ENCODE measurements around the gene FAM184B.

Gene FAM184B

DNA sequence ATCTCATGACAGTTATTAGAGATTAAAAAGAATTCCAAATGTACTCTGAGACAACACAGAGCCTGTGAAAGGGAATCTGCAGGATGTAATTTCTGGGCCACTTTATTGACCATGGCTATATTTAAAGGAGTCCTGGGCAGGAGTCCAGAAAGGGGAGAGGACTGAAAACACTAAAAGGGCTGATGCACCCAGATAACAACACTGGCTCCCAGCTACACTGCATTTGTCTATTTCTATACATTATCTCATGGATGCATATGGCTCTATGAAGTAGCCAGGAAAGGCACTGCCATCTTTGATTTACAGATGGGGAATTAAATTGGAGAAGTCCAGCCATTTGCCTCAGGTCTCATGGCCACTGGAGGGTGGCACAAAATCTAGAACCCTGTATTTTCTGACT is 111.0 kb downstream of the FAM184B start:
- no peak overlapping the region for H3K14ac ChIP-seq (ENCODE audit: low read length)
- H2BK5ac ChIP-seq (ENCODE audit: low read length), result no peak overlapping the region
- H3K4me1 ChIP-seq (ENCODE audit: control insufficient read depth in 2 of 2, insufficient read depth in 1 of 2, low read depth in 1 of 2, low read length in 2 of 2), result no peaks in the 10 kb centered on the region
- peaks cover 0 to 3% (median 0%) of the 10 kb centered on the region in 3 experiments for H3K27me3 ChIP-seq (ENCODE audit: control insufficient read depth in 3 of 3, insufficient read depth in 3 of 3, low read depth in 1 of 3, low read length in 3 of 3)
- H4K91ac ChIP-seq (ENCODE audit: low read depth, low read length, poor library complexity), result no peak overlapping the region
- no peak overlapping the region for H3K27ac ChIP-seq (replicated peaks; ENCODE audit: low read length)
- H4K8ac ChIP-seq (ENCODE audit: low read depth, low read length), result no peak overlapping the region
- no peak overlapping the region for H2AFZ ChIP-seq (ENCODE audit: low read length)
- H3K4me3 ChIP-seq (ENCODE audit: low read length in 2 of 2), result no peak overlapping the region
- H3K9ac ChIP-seq (ENCODE audit: low read depth, low read length, poor library complexity), result no peak overlapping the region
- H3K23ac ChIP-seq (ENCODE audit: low read depth, low read length, poor library complexity), result no peak overlapping the region
- H3K79me1 ChIP-seq (ENCODE audit: low read depth, low read length), result no peaks in the 10 kb centered on the region
- H3K4me2 ChIP-seq (ENCODE audit: insufficient read depth, low read length, poor library complexity, severe bottlenecking), result no peak overlapping the region
- peaks cover 0 to 2% of the 10 kb centered on the region in 2 donors for H3K36me3 ChIP-seq (replicated peaks in 1 of 2; ENCODE audit: control insufficient read depth in 2 of 2, insufficient read depth in 2 of 2, low read length in 2 of 2)
- H2AK5ac ChIP-seq (ENCODE audit: low read depth, low read length), result no peak overlapping the region
- H2BK120ac ChIP-seq (ENCODE audit: low read depth, low read length), result no peak overlapping the region
- no peak overlapping the region for H2BK15ac ChIP-seq (ENCODE audit: low read length)
- no peak for DNase-seq (ENCODE audit: low spot score)
- H3K4ac ChIP-seq (ENCODE audit: low read length), result no peak overlapping the region
- H3K9me3 ChIP-seq (replicated peaks in 1 of 2; ENCODE audit: control insufficient read depth in 2 of 2, insufficient read depth in 1 of 2, low read depth in 1 of 2, low read length in 2 of 2), result peaks cover 0 to 2% of the 10 kb centered on the region in 2 donors
- no peak overlapping the region for H2BK12ac ChIP-seq (ENCODE audit: low read length)
- H3K18ac ChIP-seq (ENCODE audit: low read length), result no peak overlapping the region

DNA sequence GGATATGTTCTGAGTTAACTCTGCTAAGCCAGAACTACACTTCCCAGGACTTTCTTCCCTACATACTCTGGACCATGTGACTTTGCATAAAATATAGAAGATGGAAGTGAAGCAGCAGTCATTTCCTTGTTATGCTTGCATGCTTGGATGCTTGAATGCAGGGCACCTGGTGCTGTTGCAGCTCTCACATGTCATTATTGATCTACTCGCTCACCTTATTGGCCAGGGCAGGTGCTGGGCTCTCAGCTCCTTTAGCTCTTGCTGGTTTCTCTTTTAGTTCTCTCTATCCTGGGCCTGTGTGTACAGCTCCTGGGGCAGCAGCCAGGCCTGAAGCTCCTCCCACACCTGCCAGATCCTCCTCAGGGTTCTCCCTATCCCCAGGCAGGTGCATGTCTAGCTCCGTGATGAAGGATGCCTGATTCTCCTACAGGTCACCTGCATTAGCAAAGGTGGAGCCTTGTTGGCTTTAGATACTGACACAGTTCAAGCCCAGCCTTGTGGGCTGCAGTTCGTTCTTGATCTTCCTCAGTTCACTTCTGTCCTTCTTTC is 113.7 kb downstream of the FAM184B start:
- H3K36me3 ChIP-seq (replicated peaks in 1 of 2; ENCODE audit: control insufficient read depth in 2 of 2, insufficient read depth in 2 of 2, low read length in 2 of 2), result peaks cover 0 to 2% of the 10 kb centered on the region in 2 donors
- peaks cover 0 to 3% (median 0%) of the 10 kb centered on the region in 3 experiments for H3K27me3 ChIP-seq (ENCODE audit: control insufficient read depth in 3 of 3, insufficient read depth in 3 of 3, low read depth in 1 of 3, low read length in 3 of 3)
- H3K4me1 ChIP-seq (ENCODE audit: control insufficient read depth in 2 of 2, insufficient read depth in 1 of 2, low read depth in 1 of 2, low read length in 2 of 2), result no peaks in the 10 kb centered on the region
- no peak overlapping the region for H3K9ac ChIP-seq (ENCODE audit: low read depth, low read length, poor library complexity)
- no peak overlapping the region for H3K4me3 ChIP-seq (ENCODE audit: low read length in 2 of 2)
- no peak overlapping the region for H2BK15ac ChIP-seq (ENCODE audit: low read length)
- H2BK5ac ChIP-seq (ENCODE audit: low read length), result no peak overlapping the region
- no peak overlapping the region for H3K27ac ChIP-seq (replicated peaks; ENCODE audit: low read length)
- no peak overlapping the region for H2AK5ac ChIP-seq (ENCODE audit: low read depth, low read length)
- no peak overlapping the region for H2AFZ ChIP-seq (ENCODE audit: low read length)
- no peak overlapping the region for H3K14ac ChIP-seq (ENCODE audit: low read length)
- no peak overlapping the region for H3K23ac ChIP-seq (ENCODE audit: low read depth, low read length, poor library complexity)
- H3K4ac ChIP-seq (ENCODE audit: low read length), result no peak overlapping the region
- H4K91ac ChIP-seq (ENCODE audit: low read depth, low read length, poor library complexity), result no peak overlapping the region
- H2BK12ac ChIP-seq (ENCODE audit: low read length), result no peak overlapping the region
- H3K18ac ChIP-seq (ENCODE audit: low read length), result no peak overlapping the region
- WGBS, 2 donors (ENCODE audit: extremely low coverage in 2 of 2, insufficient read length in 2 of 2, insufficient replicate concordance in 1 of 2), result no CpG with 5 or more reads among the region's 3 CpGs
- peaks cover 0 to 2% of the 10 kb centered on the region in 2 donors for H3K9me3 ChIP-seq (replicated peaks in 1 of 2; ENCODE audit: control insufficient read depth in 2 of 2, insufficient read depth in 1 of 2, low read depth in 1 of 2, low read length in 2 of 2)
- no peak overlapping the region for H4K8ac ChIP-seq (ENCODE audit: low read depth, low read length)
- H3K4me2 ChIP-seq (ENCODE audit: insufficient read depth, low read length, poor library complexity, severe bottlenecking), result no peak overlapping the region
- DNase-seq (ENCODE audit: low spot score), result no peak
- no peak overlapping the region for H2BK120ac ChIP-seq (ENCODE audit: low read depth, low read length)
- no peaks in the 10 kb centered on the region for H3K79me1 ChIP-seq (ENCODE audit: low read depth, low read length)

DNA sequence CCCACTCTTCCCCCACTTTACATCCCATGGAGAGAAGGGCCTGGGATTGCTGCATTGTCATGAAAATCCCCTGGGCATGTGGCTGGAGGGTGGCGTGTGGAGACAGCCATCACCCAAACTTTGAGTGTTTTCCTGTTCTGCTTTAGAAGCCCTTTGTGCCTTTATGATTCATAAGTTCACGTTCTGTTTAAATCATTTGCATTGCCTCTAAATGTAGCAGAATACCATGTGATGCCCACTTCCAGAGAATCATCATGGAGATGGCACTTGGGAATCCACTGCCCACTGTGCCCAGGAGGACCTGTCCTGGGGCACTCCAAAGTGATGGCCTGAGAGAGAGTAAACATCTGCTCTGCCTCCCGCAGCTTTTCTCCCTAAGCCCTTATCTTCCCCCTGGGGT is 114.2 kb downstream of the FAM184B start:
- H3K79me1 ChIP-seq (ENCODE audit: low read depth, low read length), result no peaks in the 10 kb centered on the region
- H4K8ac ChIP-seq (ENCODE audit: low read depth, low read length), result no peak overlapping the region
- no peak overlapping the region for H3K27ac ChIP-seq (replicated peaks; ENCODE audit: low read length)
- H3K9ac ChIP-seq (ENCODE audit: low read depth, low read length, poor library complexity), result no peak overlapping the region
- H3K36me3 ChIP-seq (replicated peaks in 1 of 2; ENCODE audit: control insufficient read depth in 2 of 2, insufficient read depth in 2 of 2, low read length in 2 of 2), result peaks cover 0 to 2% of the 10 kb centered on the region in 2 donors
- H3K4me1 ChIP-seq (ENCODE audit: control insufficient read depth in 2 of 2, insufficient read depth in 1 of 2, low read depth in 1 of 2, low read length in 2 of 2), result no peaks in the 10 kb centered on the region
- H3K14ac ChIP-seq (ENCODE audit: low read length), result no peak overlapping the region
- H2BK120ac ChIP-seq (ENCODE audit: low read depth, low read length), result no peak overlapping the region
- H3K4me2 ChIP-seq (ENCODE audit: insufficient read depth, low read length, poor library complexity, severe bottlenecking), result no peak overlapping the region
- H3K27me3 ChIP-seq (ENCODE audit: control insufficient read depth in 3 of 3, insufficient read depth in 3 of 3, low read depth in 1 of 3, low read length in 3 of 3), result peaks cover 0 to 3% (median 0%) of the 10 kb centered on the region in 3 experiments
- H4K91ac ChIP-seq (ENCODE audit: low read depth, low read length, poor library complexity), result no peak overlapping the region
- no peak overlapping the region for H3K4me3 ChIP-seq (ENCODE audit: low read length in 2 of 2)
- DNase-seq (ENCODE audit: low spot score), result no peak
- no peak overlapping the region for H3K4ac ChIP-seq (ENCODE audit: low read length)
- H2BK5ac ChIP-seq (ENCODE audit: low read length), result no peak overlapping the region
- no peak overlapping the region for H3K23ac ChIP-seq (ENCODE audit: low read depth, low read length, poor library complexity)
- no peak overlapping the region for H2AK5ac ChIP-seq (ENCODE audit: low read depth, low read length)
- WGBS, 2 donors (ENCODE audit: extremely low coverage in 2 of 2, insufficient read length in 2 of 2, insufficient replicate concordance in 1 of 2), result no CpG with 5 or more reads among the region's 3 CpGs
- no peak overlapping the region for H3K18ac ChIP-seq (ENCODE audit: low read length)
- no peak overlapping the region for H2AFZ ChIP-seq (ENCODE audit: low read length)
- H3K9me3 ChIP-seq (replicated peaks in 1 of 2; ENCODE audit: control insufficient read depth in 2 of 2, insufficient read depth in 1 of 2, low read depth in 1 of 2, low read length in 2 of 2), result peaks cover 0 to 2% of the 10 kb centered on the region in 2 donors
- H2BK15ac ChIP-seq (ENCODE audit: low read length), result no peak overlapping the region
- no peak overlapping the region for H2BK12ac ChIP-seq (ENCODE audit: low read length)

DNA sequence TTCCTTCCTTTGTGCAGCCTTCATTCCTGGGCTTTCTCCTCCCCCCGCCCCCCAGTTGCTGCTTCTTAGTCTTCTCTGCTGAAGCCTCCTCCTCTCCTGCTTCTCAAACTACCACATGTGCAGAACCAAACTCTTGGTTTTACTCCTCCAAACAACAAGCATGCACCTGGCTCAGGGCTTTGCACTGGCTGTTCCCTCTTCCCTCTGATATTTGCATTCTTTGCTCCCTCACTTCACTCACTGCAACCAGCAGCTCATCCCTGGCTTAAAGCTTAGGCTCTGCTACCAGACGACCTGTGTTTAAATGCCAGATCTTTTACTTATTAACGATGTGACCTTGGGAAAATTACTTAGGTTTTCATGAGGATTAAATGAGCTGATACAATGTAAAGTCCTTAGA is 115.6 kb downstream of the FAM184B start:
- WGBS, 2 donors (ENCODE audit: extremely low coverage in 2 of 2, insufficient read length in 2 of 2, insufficient replicate concordance in 1 of 2), result no CpG with 5 or more reads among the region's 3 CpGs
- Histone ChIP-seq H3K4me1 (ENCODE audit: control insufficient read depth in 2 of 2, insufficient read depth in 1 of 2, low read depth in 1 of 2, low read length in 2 of 2) (no peaks in the 10 kb centered on the region), H2AK5ac (ENCODE audit: low read depth, low read length) (no peak overlapping the region), H3K4ac (ENCODE audit: low read length) (no peak overlapping the region), H3K23ac (ENCODE audit: low read depth, low read length, poor library complexity) (no peak overlapping the region), H3K14ac (ENCODE audit: low read length) (no peak overlapping the region), H4K91ac (ENCODE audit: low read depth, low read length, poor library complexity) (no peak overlapping the region), H3K9ac (ENCODE audit: low read depth, low read length, poor library complexity) (no peak overlapping the region), H3K9me3 (replicated peaks in 1 of 2; ENCODE audit: control insufficient read depth in 2 of 2, insufficient read depth in 1 of 2, low read depth in 1 of 2, low read length in 2 of 2) (no peaks in the 10 kb centered on the region), H3K4me2 (ENCODE audit: insufficient read depth, low read length, poor library complexity, severe bottlenecking) (no peak overlapping the region), H2AFZ (ENCODE audit: low read length) (no peak overlapping the region), H2BK15ac (ENCODE audit: low read length) (no peak overlapping the region), H3K27ac (replicated peaks; ENCODE audit: low read length) (no peak overlapping the region), H3K18ac (ENCODE audit: low read length) (no peak overlapping the region), H3K36me3 (replicated peaks in 1 of 2; ENCODE audit: control insufficient read depth in 2 of 2, insufficient read depth in 2 of 2, low read length in 2 of 2) (no peaks in the 10 kb centered on the region), H2BK12ac (ENCODE audit: low read length) (no peak overlapping the region), H3K4me3 (ENCODE audit: low read length in 2 of 2) (no peak overlapping the region), H4K8ac (ENCODE audit: low read depth, low read length) (no peak overlapping the region), H3K79me1 (ENCODE audit: low read depth, low read length) (no peaks in the 10 kb centered on the region), H2BK5ac (ENCODE audit: low read length) (no peak overlapping the region), H3K27me3 (ENCODE audit: control insufficient read depth in 3 of 3, insufficient read depth in 3 of 3, low read depth in 1 of 3, low read length in 3 of 3) (peaks cover 0 to 3% (median 0%) of the 10 kb centered on the region in 3 experiments), H2BK120ac (ENCODE audit: low read depth, low read length) (no peak overlapping the region)
- no peak for DNase-seq (ENCODE audit: low spot score)
